Bone marrow (tissue), 2 donors: Measurements from ENCODE around the gene UGT1A5.
A peak's percentile ranks its signal among the peaks of the same experiment; 100 is the strongest.
"Not testable (repeated sequence)": the region's sequence is repeated elsewhere in the genome, so short reads cannot be mapped to it uniquely, and the experiment has no call there.

ENCODE experiments used
- DNase-seq, 2 donors: peaks; one replicate each; lab custom pipeline; 2025; lab: John Stamatoyannopoulos, UW

The UGT1A5 gene

GRCh38 chr2:233693963-233694362, 18.7 kb upstream of the UGT1A5 start:
- DNase-seq, result no peak

- DNase-seq, result no peak
These were observed 14.0 kb upstream of the UGT1A5 start for GRCh38 chr2:233698740-233699139.

- no peak for DNase-seq
These were observed 13.2 kb upstream of the UGT1A5 start for GRCh38 chr2:233699424-233700027.

- no peak for DNase-seq
These were observed 12.6 kb upstream of the UGT1A5 start for GRCh38 chr2:233700028-233700635.

GRCh38 chr2:233700842-233701241, 11.9 kb upstream of the UGT1A5 start:
- DNase-seq, result not testable (repeated sequence)

GRCh38 chr2:233702238-233702637, 10.5 kb upstream of the UGT1A5 start:
- no peak for DNase-seq

- no peak for DNase-seq
These were observed 6.7 kb upstream of the UGT1A5 start for GRCh38 chr2:233705911-233706506.

- no peak for DNase-seq
These were observed 6.0 kb upstream of the UGT1A5 start for GRCh38 chr2:233706720-233707119.

- no peak for DNase-seq
These were observed 4.6 kb upstream of the UGT1A5 start for GRCh38 chr2:233707940-233708644.

- no peak for DNase-seq
These were observed 3.8 kb upstream of the UGT1A5 start for GRCh38 chr2:233708942-233709341.

- peak; percentile 14 to 26 for DNase-seq
These were observed 1.2 kb upstream of the UGT1A5 start for GRCh38 chr2:233711312-233712008.

GRCh38 chr2:233713262-233713615, 532 bp downstream of the UGT1A5 start:
- no peak for DNase-seq

GRCh38 chr2:233714121-233714520, 1.4 kb downstream of the UGT1A5 start:
- DNase-seq, result no peak

- no peak for DNase-seq
These were observed 5.8 kb downstream of the UGT1A5 start, which contains the start of gene UGT1A4 for GRCh38 chr2:233718552-233718951. UGT1A4 (plus strand) TSS chr2:233718736; CDS start chr2:233718821, 85 bp downstream.

- DNase-seq, result no peak
These were observed 16.1 kb downstream of the UGT1A5 start, which contains the start of gene UGT1A3 for GRCh38 chr2:233728723-233729301. UGT1A3 (plus strand) TSS chr2:233729042; CDS start chr2:233729127, 85 bp downstream.

- not testable (repeated sequence) for DNase-seq
These were observed 24.4 kb downstream of the UGT1A5 start for GRCh38 chr2:233736868-233737653.

GRCh38 chr2:233740870-233741269, 28.2 kb downstream of the UGT1A5 start:
- no peak for DNase-seq

- DNase-seq, result no peak
These were observed 31.0 kb downstream of the UGT1A5 start for GRCh38 chr2:233743464-233744259.

- no peak for DNase-seq
These were observed 32.5 kb downstream of the UGT1A5 start for GRCh38 chr2:233745073-233745755.

GRCh38 chr2:233745838-233746237, 33.1 kb downstream of the UGT1A5 start:
- not testable (repeated sequence) for DNase-seq
